Osteoblast (primary cell): ENCODE results near the gene SHISA7. TPM values are rescaled to one million over a fixed set of nuclear protein-coding genes. Genes with fewer than 3 reads are reported as not detected.
"Not testable (repeated sequence)": the region's sequence is repeated elsewhere in the genome, so short reads cannot be mapped to it uniquely, and the experiment has no call there.

ENCODE experiments used
- DNase-seq: peaks from one replicate; pipeline ENCODE4 v3.0.0; 2011; ENCODE audit warnings: low spot score, mixed read lengths; ENCODE audit not compliant: insufficient read length; ENCODE audit errors: missing footprints
- H2AFZ ChIP-seq: 2 replicates; pipeline ENCODE4 v1.6.0; 2011; ENCODE audit warnings: mild to moderate bottlenecking, low read length
- H3K27ac ChIP-seq: 2 replicates; pipeline ENCODE4 v1.5.1; 2011; ENCODE audit warnings: mild to moderate bottlenecking, low read depth, low read length, moderate library complexity
- H3K27me3 ChIP-seq: 2 replicates; pipeline ENCODE4 v1.6.0; 2012; ENCODE audit warnings: mild to moderate bottlenecking, control low read depth, inconsistent platforms, low read length, moderate library complexity; ENCODE audit not compliant: insufficient read depth
- H3K36me3 ChIP-seq: 2 replicates; pipeline ENCODE4 v1.5.1; 2011; ENCODE audit warnings: mild to moderate bottlenecking, low read length, control low read depth, moderate library complexity; ENCODE audit not compliant: insufficient read depth
- H3K4me1 ChIP-seq: 2 replicates; pipeline ENCODE4 v1.5.1; 2011; ENCODE audit warnings: mild to moderate bottlenecking, low read length, control low read depth, moderate library complexity; ENCODE audit not compliant: insufficient read depth
- H3K4me2 ChIP-seq: 2 replicates; pipeline ENCODE4 v1.6.0; 2011; ENCODE audit warnings: mild to moderate bottlenecking, low read length; ENCODE audit not compliant: insufficient read depth
- H3K4me3 ChIP-seq: fragments of 200-600 bp; sonication (generic); 3 replicates; pipeline ENCODE4 v1.5.1; 2012; ENCODE audit warnings: mild to moderate bottlenecking, low read length, inconsistent platforms; ENCODE audit not compliant: insufficient read depth
- H3K79me2 ChIP-seq: 2 replicates; pipeline ENCODE4 v1.6.0; 2012; ENCODE audit warnings: mild to moderate bottlenecking, low read length, control low read depth, inconsistent platforms; ENCODE audit not compliant: insufficient read depth
- H3K9me3 ChIP-seq: 2 replicates; pipeline ENCODE4 v1.5.1; 2011; ENCODE audit warnings: low read depth, low read length, control low read depth
- H4K20me1 ChIP-seq: 2 replicates; pipeline ENCODE4 v1.6.0; 2012; ENCODE audit warnings: mild to moderate bottlenecking, low read length, control low read depth; ENCODE audit not compliant: insufficient read depth
- total RNA-seq: library from RNA; depleted of rRNA; stranded (reverse); fragments of >200 nt; gene quantifications from 2 replicates; pipeline ENCODE4 v1.2.3, GENCODE V29; 2012
- TF ChIP-seq, protein P1 (sequence below): IDR thresholded peaks from 2 replicates; pipeline ENCODE4 v1.5.1; 2011; ENCODE audit warnings: mild to moderate bottlenecking, low read depth, low read length, moderate library complexity; ENCODE audit errors: extremely low read depth

Gene SHISA7
- total RNA-seq, 1 donor, result not detected

DNA sequence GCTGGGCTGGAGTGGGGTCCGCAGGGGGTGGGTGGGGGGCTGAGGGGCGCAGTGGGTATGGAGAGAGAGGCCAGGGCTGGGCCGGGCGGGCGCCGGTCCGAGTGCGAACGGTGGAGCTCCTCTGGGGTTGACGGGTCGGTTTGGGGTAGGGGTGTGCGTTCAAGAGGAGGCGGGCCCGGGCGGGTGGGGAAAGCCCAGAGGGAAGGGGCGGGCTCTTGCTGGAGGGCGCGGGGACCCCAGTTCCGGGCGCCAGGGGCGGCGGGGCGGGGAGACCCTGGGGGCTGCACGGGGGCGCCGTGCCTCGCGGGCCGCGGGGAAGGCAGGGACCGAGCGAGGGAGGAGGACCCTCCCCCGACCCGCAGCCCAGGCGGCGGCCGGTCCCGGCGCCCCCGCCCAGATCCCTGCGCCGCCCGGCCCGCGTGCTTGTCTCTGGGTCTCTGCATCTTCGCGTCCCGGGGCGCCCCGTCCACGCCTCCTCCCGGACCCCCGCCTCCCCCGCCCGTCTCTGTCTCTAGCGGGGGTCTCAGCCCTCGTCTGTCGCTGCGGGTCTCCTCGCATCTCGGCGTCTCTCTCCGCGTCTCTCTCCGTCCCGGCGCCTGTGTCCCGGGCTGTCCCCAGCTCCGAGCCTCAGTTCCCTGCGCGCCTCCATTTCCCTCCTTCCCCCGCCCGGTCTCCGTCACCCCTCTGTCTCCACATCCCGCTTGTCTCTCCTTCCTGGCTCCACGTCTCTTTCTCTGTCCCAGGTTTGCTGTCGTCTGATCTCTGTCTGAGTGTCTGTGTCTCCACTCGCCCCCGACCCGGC lies 8.3 kb upstream of the SHISA7 start:
- Histone ChIP-seq H3K4me2 (no peak overlapping the region), H2AFZ (no peak overlapping the region), H3K4me3 (no peak overlapping the region), H3K79me2 (no peaks in the 10 kb centered on the region), H3K27me3 (peaks cover 43% of the 10 kb centered on the region), H3K9me3 (no peaks in the 10 kb centered on the region), H4K20me1 (peaks cover 25% of the 10 kb centered on the region), H3K4me1 (no peaks in the 10 kb centered on the region), H3K27ac (no peak overlapping the region), H3K36me3 (no peaks in the 10 kb centered on the region)
- DNase-seq, result no peak
- TF ChIP-seq, protein P1, sequence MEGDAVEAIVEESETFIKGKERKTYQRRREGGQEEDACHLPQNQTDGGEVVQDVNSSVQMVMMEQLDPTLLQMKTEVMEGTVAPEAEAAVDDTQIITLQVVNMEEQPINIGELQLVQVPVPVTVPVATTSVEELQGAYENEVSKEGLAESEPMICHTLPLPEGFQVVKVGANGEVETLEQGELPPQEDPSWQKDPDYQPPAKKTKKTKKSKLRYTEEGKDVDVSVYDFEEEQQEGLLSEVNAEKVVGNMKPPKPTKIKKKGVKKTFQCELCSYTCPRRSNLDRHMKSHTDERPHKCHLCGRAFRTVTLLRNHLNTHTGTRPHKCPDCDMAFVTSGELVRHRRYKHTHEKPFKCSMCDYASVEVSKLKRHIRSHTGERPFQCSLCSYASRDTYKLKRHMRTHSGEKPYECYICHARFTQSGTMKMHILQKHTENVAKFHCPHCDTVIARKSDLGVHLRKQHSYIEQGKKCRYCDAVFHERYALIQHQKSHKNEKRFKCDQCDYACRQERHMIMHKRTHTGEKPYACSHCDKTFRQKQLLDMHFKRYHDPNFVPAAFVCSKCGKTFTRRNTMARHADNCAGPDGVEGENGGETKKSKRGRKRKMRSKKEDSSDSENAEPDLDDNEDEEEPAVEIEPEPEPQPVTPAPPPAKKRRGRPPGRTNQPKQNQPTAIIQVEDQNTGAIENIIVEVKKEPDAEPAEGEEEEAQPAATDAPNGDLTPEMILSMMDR, result no peak

DNA sequence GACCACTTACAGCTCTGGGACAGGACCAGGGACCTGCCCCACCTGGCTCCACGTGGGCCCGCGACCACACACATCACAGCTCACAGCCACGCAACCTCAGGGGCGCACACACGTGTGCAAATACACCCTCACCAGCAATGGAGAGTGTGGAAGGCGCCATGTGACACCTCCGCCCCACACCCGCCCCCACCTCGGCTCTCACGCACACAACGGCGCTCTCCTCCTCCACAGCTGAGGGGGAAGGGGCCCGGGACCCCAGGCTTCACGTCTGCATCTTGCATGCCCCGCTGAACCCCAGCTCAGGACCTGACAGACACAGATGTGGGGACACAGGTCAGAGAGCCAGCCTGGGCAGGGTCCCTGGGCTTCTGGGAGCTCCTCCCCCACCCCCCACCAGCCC lies 6.4 kb upstream of the SHISA7 start:
- H3K9me3 ChIP-seq, result no peaks in the 10 kb centered on the region
- TF ChIP-seq, protein P1, result no peak
- no peaks in the 10 kb centered on the region for H3K79me2 ChIP-seq
- no peak for DNase-seq
- peaks cover 16% of the 10 kb centered on the region for H4K20me1 ChIP-seq
- peaks cover 59% of the 10 kb centered on the region for H3K27me3 ChIP-seq
- H3K4me2 ChIP-seq, result no peak overlapping the region
- H3K36me3 ChIP-seq, result no peaks in the 10 kb centered on the region
- no peak overlapping the region for H3K4me3 ChIP-seq
- H2AFZ ChIP-seq, result no peak overlapping the region
- no peak overlapping the region for H3K27ac ChIP-seq
- no peaks in the 10 kb centered on the region for H3K4me1 ChIP-seq

DNA sequence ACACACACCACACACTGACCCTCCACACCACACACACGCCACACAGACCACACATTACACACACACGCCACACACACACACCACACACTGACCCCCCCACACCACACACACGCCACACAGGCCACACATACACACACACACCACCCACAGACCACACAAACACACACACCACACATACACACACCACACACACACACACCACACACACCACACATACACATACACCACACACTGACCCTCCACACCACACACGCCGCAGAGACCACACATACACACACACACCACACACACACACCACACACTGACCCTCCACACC lies 5.0 kb upstream of the SHISA7 start:
- not testable (repeated sequence) for H3K4me1 ChIP-seq, H2AFZ ChIP-seq, H3K79me2 ChIP-seq, H3K36me3 ChIP-seq, H4K20me1 ChIP-seq, H3K9me3 ChIP-seq, H3K4me3 ChIP-seq, DNase-seq, H3K27ac ChIP-seq, H3K4me2 ChIP-seq
- H3K27me3 ChIP-seq, result peaks cover 70% of the 10 kb centered on the region

DNA sequence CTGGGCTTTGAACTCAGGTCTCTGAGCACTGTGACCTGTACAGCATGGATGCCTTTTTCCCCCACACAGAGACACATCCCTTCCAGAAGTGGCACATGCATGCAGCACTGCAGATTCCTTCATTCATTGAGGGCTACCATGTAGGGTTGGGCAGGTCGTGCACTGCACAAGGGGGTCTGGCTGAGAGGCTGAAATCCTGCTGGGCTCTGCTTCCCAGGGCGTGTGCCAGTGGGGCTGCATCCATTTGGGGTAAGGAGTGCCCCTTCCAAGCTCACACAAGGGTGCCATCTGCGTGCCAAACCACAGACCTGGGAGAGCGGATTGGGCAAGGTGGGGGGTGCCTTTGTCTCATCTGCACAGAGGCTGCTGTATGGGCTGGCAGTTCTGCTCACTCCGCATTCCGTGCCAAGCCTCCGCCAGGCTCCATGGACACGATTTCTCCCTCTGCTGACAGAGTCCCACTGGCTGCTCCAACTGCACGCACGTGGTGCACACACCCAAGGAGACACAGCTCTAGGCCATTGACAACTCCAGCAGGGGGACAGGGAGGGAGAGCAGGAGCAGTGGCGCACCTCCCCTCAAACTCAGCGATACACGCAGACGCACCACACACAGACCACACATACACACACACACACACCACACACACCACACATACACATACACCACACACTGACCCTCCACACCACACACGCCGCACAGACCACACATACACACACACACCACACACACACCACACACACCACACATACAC lies 4.5 kb upstream of the SHISA7 start:
- Histone ChIP-seq H3K27me3 (peaks cover 72% of the 10 kb centered on the region), H3K9me3 (no peaks in the 10 kb centered on the region), H3K4me3 (no peak overlapping the region), H3K4me1 (no peaks in the 10 kb centered on the region), H4K20me1 (no peaks in the 10 kb centered on the region), H3K27ac (no peak overlapping the region), H3K4me2 (no peak overlapping the region), H3K79me2 (no peaks in the 10 kb centered on the region), H3K36me3 (no peaks in the 10 kb centered on the region), H2AFZ (no peak overlapping the region)
- DNase-seq, result peak; percentile 96
- TF ChIP-seq, protein P1, result no peak
